K562 treated with DMSO at 1 percent for 4 hours (cell line): ENCODE measurements around the gene OR1Q1. TPM values are rescaled to one million over a fixed set of nuclear protein-coding genes. Genes with fewer than 3 reads are reported as not detected.

Source experiments
- total RNA-seq: library from RNA; unstranded; fragments of 300-600 nt; gene quantifications from 2 replicates; pipeline ENCODE4 v1.2.3, GENCODE V29; 2022; ENCODE audit not compliant: insufficient read depth

Gene OR1Q1
- total RNA-seq, result not detected in 2 replicates

GRCh38 chr9:122614362-122614761 is at the start of gene OR1Q1:
Gene OR1Q1, plus strand, starts transcription at chr9:122614738. Its CDS starts 0 bp downstream, at chr9:122614738.

GRCh38 chr9:122583284-122583683 is 31.3 kb upstream of the OR1Q1 start, which contains the start of gene OR1L8:
Gene OR1L8, minus strand, starts transcription at chr9:122583384. Its CDS starts 14,907 bp downstream, at chr9:122568477.

GRCh38 chr9:122657527-122657926 is 43.0 kb downstream of the OR1Q1 start, which contains the start of gene OR1B1:
Gene OR1B1, minus strand, starts transcription at chr9:122657627.

GRCh38 chr9:122661416-122661815 is 46.9 kb downstream of the OR1Q1 start, which contains the start of gene OR1L1:
Gene OR1L1, plus strand, starts transcription at chr9:122661716. Its CDS starts 0 bp downstream, at chr9:122661716.

Other genes starting within 250 kb of the OR1Q1 start
- gene PTGS1, start 243.7 kb upstream of the OR1Q1 start, total RNA-seq, result 12.8 and 17.2 TPM in 2 replicates
- not detected in 2 replicates for gene OR1J1, start 136.8 kb upstream of the OR1Q1 start, total RNA-seq
- not detected in 2 replicates for gene OR1J2, start 103.9 kb upstream of the OR1Q1 start, total RNA-seq
- gene OR1J4, start 95.6 kb upstream of the OR1Q1 start, total RNA-seq, result not detected in 2 replicates
- gene OR1N1, start 87.4 kb upstream of the OR1Q1 start, total RNA-seq, result not detected in 2 replicates
- not detected in 2 replicates for gene OR1N2, start 61.6 kb upstream of the OR1Q1 start, total RNA-seq
- not detected in 2 replicates for gene OR1L8, start 31.4 kb upstream of the OR1Q1 start, total RNA-seq
- not detected in 2 replicates for gene OR1B1, start 42.9 kb downstream of the OR1Q1 start, total RNA-seq
- gene OR1L1, start 47.0 kb downstream of the OR1Q1 start, total RNA-seq, result not detected in 2 replicates
- not detected in 2 replicates for gene OR1L3, start 60.4 kb downstream of the OR1Q1 start, total RNA-seq
- not detected in 2 replicates for gene OR1L4, start 109.3 kb downstream of the OR1Q1 start, total RNA-seq
- not detected in 2 replicates for gene OR1L6, start 127.6 kb downstream of the OR1Q1 start, total RNA-seq
- not detected in 2 replicates for gene OR5C1, start 174.2 kb downstream of the OR1Q1 start, total RNA-seq
- not detected in 2 replicates for gene OR1K1, start 185.4 kb downstream of the OR1Q1 start, total RNA-seq
- gene PDCL, start 213.8 kb downstream of the OR1Q1 start, total RNA-seq, result 13.4 and 16.4 TPM in 2 replicates